Medulla oblongata (tissue), 1 donor: Measurements from ENCODE around the gene DDI2.
"Not testable (repeated sequence)": the region's sequence is repeated elsewhere in the genome, so short reads cannot be mapped to it uniquely, and the experiment has no call there.

ENCODE experiments used
- DNase-seq: peaks from one replicate; pipeline ENCODE4 v3.0.0-alpha.2; 2015; ENCODE audit errors: extremely low spot score

Gene DDI2

DNA sequence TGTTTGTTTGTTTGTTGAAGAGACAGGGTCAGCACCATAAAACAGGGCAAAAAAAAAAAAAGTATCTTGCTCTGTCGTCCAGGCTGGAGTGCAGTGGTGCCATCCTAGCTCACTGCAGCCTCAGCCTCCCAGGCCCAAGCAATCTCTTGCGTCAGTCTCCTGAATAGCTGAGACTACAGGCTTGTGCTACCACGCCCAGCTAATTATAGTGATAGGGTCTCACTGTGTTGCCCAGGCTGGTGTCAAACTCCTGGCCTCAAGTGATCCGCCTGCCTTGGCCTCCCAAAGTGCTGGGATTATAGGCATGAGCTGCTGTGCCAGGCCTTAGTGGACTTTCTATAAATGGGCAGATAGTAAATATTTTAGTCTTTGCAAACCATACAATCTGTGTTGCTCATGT is 19.2 kb downstream of the DDI2 start:
- no peak for DNase-seq

DNA sequence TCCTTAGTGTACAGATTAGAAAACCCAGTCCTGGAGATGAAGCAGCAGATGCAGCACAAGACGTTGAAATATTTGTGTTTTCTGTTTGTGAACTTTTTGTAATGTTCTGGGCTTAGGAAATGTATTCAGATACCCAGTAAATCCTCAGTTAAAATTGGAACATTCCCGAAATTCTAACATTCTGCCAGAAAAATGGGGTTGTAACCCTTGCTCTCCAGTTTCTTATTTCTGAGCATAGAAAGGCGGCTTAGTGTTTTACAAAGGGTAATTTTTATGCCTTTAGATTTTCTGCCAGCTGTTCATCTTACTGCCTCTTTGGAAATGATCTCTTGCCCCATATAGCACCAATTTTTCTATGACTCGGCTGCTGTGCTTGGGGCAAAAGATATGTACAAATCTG is 20.6 kb downstream of the DDI2 start:
- no peak for DNase-seq

DNA sequence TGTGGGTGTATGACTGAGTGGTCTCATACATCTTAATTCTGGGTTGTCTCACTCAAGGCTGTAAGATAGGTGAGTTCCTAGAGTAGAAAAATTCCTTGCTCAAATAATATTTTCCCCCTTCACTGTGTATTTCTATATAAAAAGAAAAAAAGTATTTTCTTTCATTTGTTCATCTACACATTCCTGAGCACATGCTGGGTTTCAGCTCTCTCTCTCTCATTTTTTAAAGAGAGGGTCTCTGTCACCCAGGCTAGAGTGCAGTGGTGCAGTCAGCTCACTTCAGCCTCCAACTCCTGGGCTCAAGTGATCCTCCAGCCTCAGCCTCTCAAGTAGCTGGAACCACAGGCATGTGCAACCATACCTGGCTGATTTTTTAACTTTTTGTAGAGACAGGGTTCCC is 22.0 kb downstream of the DDI2 start:
- no peak for DNase-seq

DNA sequence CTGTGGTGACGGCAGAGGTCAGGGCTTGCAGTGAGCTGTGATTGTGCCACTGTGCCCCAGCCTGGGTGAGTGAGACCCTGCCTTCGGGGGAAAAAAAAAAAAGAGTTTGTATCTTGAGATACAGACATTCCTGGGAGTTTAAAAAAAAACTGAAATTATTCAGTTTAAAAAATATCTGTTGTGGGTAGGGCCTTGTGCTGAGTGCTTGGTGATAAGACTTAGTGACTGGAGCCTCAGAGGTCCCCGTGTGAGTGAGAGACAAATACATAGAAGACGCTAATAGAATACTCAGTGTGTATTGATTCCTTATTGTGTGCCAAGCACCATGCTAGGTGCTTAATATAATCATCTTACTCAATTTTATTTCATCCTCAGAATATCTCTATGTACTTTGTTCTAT is 22.7 kb downstream of the DDI2 start:
- no peak for DNase-seq

DNA sequence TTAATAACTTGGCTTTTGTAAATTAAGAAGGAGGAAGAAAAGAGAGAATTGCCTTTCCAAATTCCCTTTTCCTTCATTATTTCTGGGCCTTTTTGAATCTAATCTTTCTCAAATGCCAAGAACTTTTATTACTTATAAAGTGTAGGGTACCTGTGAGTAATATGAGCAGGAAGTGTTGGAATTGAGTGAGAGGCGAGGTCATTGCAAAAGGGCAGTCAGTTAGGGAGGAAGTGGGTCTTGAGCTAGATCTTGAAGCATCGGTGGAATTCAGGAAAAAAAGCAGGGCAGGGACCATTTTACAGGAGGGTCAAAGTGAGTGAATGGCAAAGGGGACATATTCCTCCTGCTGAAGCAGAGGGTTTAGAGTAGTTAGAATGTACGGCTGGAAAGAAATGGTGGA is 23.4 kb downstream of the DDI2 start:
- no peak for DNase-seq

DNA sequence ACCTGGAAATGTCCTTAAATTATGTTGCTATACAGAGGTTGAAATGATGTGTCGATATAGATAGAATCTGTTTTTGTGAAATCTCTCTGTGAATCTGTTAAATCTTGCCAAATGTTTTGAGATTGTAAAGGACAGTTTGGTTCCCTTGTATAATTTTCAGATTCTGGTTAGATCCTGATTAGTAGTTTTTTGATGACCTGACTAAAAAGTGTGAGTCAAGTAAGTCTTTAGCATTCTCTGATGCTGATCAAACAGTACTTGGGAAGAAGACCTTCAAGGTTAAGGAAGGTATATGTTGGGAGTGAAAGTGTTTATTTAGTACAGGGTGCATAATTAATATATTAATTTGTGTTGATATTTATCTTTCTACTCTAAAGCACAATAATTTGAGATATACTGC is 32.7 kb downstream of the DDI2 start:
- DNase-seq = no peak

DNA sequence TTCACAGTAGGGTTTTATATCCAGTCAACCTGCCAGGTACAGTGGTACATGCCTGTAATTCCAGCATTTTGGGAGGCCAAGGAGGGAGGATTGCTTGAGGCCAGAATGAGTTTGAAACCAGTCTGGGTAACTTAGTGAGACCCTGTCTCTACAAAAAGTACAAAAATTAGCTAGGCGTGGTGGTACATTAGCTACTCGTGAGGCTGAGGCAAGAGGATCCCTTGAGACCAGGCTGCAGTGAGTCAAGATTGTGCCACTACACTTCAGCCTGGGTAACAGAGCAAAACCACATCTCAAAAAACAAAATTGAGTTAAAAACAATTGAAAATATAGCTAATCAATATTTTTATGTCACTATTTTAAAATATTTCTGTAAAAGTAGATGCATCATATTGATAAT is 33.2 kb downstream of the DDI2 start:
- no peak for DNase-seq

DNA sequence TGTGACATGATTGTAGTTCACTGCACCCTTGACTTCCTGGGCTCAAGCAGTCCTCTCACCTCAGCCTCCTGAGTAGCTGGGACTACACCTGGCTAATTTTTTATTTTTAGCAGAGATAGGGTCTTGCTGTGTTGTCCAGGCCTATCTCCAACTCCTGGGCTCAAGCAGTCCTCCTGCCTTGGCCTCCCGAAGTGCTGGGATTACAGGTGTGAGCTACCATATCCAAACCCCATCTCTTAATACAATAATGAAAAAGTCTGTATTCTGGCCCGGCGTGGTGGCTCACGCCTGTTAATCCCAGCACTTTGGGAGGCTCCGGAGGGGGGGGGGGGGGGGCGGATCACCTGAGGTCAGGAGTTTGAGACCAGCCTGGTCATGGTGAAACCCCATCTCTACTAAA is 34.9 kb downstream of the DDI2 start:
- not testable (repeated sequence) for DNase-seq

DNA sequence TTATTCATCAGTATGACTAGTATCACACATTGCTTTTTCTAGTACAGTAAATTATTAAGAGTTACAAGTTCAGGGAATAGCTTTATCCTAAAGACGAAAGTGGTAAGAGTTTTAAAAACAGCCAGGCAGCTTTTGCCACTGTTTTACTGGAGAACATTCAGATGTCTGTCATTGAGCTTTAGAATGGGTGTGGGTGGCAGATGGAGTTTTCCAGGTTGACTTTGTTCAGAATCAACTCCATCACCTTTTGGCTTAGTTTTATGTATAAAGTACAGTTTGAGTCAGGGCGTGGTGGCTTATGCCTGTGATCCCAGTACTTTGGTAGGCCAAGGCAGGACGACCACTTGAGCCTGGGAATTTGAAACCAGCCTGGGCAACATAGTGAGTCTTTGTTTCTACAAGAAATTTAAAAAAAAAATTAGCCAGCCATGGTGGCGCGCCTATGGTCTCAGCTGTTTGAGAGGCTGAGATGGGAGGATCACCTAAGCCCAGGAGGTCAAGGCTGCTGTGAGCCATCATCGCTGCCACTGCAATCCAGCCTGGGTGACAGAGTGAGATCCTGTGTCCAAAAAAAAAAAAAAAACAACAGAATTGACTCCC is 36.9 kb downstream of the DDI2 start:
- DNase-seq = no peak

DNA sequence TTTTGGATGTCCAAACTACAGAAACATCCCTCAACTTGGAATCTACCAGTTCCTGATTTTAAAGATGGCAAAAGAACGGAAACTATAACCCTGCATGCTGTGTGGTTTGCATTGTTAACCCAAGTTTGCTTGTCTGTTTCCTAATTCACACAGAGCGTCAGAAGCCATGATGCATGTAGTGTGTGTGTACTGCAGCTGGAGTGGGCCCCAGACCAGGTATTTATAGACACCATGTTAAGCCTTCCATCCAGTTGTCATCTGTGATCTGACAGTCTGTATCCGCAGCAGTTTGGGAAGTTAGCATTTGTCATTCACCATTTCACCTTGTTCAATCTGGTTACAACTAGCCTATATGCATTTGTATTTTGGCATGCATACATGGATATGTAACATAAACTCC is 39.2 kb downstream of the DDI2 start:
- DNase-seq = no peak

DNA sequence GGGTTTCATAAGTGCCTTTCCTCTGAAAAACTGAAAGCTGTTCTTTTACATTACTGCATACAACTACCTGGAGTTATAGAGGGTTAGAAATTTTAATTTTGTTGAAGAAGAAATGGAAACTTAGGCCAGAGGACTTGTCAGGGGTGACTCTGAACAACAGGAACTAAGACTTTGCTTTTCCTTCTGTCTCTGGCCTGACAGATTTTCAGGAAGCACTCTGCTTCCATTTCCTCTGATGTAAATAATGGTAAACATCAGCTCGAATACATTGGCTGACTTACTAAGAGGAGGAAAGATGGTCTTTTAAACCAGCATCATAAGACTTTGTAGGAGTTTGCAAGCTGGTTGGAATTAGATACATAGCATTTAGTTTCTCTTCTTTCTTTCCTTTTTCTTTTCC is 39.8 kb downstream of the DDI2 start:
- DNase-seq = no peak

DNA sequence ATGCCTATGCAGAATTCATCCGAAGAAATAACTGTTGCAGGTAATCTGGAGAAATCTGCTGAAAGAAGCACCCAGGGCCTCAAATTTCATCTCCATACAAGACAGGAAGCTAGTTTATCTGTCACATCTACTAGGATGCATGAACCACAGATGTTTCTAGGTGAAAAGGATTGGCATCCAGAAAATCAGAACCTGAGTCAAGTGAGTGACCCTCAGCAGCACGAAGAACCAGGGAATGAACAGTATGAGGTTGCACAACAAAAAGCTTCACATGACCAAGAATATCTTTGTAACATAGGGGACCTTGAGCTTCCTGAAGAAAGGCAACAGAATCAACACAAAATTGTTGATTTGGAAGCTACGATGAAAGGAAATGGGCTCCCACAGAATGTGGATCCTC is 42.9 kb downstream of the DDI2 start:
- no peak for DNase-seq

DNA sequence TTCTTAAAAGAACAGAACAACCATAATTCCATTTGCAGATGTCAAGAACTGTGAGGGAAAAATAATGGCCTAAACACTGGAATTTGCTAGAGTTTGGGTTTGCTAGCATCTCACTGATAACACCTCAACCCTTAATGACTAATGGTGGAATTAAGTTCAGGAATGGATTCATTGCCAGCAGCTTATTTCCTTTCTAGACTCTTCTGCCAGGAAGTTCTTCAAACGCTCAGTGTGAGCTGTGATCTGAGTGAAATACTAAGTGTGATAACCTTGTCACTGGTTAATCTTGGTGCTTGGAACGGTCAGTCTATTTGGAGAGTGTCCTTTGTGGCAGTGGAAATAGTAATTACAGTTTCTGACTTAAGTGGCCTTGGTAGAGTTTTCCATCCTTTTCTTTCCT is 45.2 kb downstream of the DDI2 start:
- DNase-seq = no peak

DNA sequence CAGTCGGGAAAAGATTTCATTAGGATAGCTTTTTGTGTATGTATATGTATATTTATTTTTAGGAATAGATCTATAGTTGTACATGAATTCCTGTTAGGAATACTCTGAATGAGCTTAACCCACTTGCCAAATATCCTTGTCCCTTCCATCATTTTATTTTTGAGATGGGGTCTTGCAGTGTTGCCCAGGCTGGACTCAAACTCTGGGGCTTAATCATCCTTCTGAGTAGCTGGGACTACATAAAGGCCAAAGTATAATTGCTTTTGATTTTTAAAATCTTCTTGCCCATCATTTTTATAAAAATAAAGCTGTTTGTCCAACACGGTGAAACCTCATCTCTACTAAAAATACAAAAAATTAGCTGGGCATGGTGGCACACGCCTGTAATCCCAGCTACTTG is 46.7 kb downstream of the DDI2 start:
- DNase-seq = no peak

DNA sequence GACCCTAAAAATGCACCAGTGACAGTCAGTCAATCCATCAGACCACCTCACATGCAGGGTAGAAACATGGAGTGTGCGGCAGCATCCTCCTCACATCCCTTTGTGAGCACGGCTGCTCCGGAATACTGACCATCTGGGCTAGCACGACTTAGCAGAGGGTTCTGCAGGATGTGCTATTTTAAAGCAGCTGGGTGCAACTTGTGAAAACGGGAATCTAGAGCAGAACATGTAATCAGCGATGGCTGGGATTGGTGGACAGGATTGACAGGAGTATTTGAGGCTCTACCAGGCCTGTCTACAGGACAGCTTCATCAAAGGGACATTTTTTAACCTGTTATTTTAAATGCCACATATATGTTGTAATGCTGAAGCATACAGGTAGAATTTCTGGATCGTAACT is 50.1 kb downstream of the DDI2 start:
- no peak for DNase-seq

DNA sequence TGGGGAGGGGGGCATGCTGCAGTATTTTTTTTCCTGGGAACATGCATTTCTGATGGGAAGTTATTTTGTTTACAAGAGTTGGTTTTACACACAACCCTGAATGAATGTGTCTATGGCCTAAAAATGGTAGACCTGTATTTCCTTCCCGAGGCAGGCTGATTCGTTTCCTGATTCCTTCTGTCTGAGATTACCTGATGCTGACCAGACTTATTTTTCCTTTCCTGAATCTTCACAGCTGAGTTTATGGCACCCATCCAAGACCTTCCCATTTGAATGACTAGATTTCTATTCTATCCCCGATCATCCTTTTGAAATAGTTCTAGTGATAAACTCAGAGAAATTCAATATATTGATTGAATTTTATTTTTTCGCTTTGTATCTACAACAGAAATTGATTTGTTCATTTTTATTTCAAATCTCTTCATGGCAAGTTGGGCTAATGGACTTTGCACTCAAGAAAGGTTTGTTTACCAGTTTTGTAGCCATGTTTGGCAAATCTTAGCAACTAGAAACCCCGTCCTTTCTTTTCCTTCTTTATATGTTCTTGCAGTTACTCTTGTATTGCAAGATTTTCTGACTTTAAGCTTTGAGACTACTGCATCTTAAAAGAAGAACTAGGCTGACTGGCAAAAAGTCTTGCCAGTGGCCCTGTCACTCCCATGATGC is 51.0 kb downstream of the DDI2 start:
- DNase-seq = no peak

DNA sequence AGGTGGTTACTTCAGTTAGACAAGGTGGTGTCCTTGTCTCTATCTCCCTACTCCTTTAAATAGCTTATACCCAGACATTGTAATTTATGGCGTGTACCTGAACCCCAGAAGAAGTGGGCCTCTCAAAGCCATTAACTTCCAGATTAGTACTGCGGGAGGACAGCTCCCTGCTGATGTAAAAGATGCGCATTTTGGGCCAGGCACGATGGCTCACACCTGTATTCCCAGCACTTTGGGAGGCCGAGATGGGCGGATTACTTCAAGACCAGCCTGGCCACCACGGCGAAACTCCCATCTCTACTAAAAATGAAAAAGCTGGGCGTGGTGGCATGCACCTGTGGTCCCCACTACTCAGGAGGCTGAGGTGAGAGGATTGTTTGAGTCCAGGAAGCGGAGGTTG is 51.8 kb downstream of the DDI2 start:
- DNase-seq = no peak

DNA sequence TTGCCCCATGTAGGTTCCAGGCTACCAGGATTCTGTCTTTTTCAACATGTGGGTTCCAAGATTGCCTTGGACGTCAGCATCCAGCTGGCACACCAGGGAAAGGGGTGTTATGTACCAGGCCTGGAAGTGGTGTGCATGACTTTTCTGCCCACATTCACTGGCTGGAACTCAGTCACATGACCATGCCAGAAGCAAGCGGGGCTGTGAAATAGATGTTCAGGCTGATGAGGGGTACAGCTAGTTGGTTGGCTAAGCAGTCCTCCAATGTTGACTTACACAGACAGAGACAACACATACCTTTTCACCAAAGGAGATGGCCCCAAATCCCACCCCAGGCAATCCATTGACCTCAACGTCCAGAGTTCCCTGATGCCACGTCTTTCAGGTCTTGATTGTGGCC is 52.6 kb downstream of the DDI2 start:
- DNase-seq = no peak

DNA sequence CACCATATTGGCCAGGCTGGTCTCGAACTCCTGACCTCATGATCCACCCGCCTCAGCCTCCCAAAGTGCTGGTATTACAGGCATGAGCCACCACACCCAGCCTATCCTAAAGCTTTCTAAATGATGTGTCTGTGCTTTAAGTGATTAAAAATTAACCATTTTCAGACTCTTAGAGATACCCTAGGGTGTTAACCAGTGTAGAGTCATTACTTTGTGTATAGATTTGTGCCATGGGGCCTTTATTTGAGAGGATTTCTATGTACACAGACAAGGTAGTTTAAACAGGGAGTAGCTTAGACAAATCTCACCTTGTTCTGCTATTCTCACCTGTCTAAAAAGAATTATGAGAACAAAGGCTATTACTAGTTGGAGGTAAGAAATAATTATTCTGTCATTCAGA is 54.2 kb downstream of the DDI2 start:
- DNase-seq = no peak

DNA sequence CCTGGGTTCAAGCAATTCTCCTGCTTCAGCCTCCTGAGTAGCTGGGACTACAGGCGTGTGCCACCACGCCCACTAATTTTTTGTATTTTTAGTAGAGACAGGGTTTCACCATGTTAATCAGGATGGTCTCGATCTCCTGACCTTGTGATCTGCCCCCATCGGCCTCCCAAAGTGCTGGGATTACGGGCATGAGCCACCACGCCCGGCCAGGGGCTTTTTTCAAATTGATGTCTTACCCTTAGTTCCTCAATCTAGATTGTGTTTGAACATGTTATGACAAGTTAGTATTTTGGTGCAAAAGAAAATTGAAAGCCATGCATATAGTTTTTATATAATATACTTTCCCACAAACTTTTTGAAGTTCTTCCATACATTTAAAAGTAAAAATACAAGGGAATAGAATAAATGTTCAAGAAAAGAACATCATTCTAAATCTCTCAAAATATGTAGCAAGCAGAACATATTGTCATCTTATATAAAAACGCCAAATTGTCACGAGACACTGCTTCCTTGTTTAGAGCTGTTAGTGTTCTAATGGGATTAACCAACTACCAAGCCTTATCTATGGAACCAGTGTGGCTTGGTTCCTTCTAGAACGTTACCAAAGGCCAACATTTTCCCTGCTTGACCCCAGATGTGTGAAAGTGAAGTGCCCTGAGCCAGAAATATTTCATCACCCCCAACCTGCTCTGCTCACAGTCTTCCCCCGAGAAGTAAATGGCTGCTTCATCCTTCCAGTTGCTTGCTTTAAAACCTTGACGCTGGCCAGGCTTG is 57.3 kb downstream of the DDI2 start:
- DNase-seq = no peak

DNA sequence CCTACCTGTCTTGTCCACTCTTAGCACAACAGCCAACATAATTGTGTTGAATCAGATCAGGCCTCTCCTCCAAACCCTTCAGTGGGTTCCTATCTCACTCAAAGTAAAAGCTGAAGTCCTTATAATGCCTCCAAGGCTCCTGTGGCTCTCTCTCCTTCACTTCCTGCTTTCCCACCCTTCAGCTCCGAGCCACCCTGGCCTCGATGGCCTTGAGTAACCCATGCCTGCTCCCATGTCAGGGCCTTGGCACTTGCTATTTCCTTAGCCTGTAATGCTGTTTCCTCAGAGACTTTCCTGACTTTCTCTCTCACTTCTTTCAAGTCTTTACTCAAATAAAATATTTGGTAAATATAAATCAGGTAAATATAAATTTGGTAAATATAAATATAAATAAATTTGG is 58.8 kb downstream of the DDI2 start:
- DNase-seq = no peak

DNA sequence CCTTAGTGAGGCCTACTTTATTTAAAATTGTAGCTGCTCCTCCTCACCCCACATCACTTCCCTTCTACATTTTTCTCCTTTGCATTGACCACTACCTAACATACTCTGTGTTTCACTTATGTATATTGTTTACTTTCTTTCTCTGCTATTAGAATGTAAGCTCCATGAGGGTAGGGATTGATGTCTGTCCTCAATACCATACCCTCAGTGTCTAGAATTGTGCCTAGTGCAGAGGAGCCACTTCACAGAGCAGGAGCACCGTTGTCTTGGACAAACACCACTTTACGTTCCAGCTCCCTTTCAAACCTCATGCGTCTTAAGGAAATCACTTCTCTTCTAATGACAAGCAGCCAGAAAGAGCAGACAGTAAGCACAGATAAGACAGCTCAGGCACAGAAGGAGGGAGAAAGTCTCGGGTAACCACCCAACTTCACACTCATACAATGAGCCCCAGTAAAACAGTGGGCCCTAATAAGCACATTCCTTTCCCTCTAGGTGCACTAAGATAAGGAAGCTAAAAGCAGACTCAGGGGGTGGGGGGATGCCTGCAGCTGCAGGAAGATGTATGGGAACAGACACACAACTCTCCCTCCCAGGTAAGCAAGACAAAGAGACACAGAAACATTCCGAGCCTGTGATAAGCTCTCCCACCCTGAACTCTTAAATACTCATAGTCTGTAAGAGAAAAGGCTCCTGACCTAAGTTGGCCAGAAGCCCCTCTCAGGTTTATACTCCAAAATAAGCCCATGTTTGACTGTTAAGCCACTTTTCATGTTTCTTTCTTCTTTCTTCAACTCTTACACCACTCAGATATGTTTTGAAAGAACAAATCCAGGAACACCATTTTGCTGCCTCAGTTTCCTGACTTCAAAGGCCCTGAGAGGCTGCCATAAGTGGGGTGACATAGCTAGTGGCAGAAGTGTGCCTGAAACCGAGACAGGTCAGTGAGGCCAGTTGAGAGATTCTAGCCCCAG is 59.7 kb downstream of the DDI2 start:
- DNase-seq = no peak
